Activated CD4-positive, alpha-beta T cell treated with anti-CD3 and anti-CD28 coated beads for 24 hours (primary cell): ENCODE results near the gene PPARA.
"Not testable (repeated sequence)": the region's sequence is repeated elsewhere in the genome, so short reads cannot be mapped to it uniquely, and the experiment has no call there.

Source experiments
- DNase-seq, 2 donors: peaks; one replicate each; pipeline ENCODE4 v3.0.0-alpha.2; 2020; ENCODE audit warnings: low read depth in 2 of 2

PPARA gene

DNA sequence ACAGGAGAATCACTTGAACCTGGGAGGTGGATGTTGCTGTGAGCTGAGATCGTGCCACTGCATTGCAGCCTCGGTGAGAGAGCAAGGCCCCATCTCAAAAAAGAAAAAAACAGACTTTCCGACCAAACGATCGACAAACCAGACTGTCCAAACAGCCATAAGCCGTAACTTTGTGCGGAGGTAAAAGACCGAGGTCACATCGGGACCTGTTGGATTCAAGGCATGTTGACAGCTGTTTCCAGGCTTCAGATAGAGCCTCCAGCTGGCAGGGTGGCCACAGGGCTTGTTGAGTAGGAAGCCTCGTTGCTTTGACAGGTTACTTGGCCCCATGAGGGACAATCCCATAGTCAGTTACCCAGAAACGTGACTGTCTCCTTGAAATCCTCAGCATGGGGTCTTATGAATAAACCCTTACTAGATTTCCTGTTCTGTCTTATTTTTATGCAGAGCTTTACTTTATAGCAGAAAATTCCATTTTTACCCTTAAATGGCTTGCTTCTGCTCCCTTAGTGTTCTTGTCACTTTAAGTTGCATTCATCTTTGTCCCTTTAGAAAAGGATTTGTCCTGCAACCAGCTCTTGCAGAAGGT, 22.3 kb downstream of the PPARA start:
- DNase-seq = no peak

DNA sequence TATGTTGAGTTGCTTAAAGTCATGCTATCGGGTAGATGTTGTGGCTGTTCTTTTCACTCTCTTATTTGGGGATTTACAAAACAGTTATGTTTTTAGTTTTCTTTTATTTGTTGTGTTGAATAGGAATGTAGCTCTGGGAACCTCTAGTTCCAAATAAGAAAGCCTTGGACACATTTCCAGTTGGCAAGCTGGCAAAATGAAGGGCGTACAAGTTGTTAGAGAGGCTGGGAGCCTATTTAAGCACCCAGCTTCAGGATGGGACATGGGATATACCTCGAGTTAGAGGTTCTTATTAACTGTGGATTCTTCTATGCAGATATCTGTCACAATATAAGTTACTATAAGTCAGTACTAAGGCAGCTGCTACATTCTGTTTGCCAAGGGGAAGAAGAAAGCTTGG, 22.8 kb downstream of the PPARA start:
- no peak for DNase-seq

DNA sequence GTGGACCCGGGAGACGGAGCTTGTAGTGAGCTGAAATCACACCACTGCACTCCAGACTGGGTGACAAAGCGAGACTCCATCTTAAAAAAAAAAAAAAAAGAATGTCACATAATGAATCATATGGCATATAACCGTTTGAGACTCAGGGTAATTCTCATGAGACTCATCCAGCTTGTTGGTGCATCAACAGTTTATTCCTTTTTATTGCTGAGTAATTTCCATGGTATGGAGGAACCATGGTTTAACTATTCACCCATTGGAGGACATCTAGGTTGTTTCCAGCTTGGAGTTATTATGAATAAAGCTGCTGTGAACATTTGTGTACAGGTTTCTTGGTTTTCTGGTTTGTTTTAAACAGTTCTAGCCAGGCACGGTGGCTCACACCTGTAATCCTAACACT, 25.3 kb downstream of the PPARA start:
- DNase-seq = no peak

DNA sequence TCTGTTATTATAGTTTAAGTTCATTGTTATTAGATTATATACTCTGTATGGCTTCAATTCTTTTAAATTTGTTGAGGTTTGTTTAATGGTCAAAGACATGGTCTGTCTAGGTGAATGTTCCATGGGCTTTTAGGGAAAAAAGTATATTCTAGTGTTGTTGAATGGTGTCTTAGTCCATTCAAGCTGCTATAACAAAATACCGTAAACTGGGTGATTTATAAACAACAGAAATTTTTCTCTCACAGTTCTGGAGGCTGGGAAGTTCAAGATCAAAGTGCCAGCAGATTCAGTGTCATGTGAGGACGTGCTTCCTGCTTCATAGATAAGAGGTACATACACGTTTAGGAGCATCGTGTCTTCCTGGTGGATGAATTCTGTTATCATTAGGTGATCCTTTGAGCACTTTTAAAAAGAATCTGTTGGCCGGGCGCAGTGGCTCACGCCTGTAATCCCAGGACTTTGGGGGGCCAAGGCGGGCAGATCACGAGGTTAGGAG, 26.2 kb downstream of the PPARA start:
- no peak for DNase-seq

DNA sequence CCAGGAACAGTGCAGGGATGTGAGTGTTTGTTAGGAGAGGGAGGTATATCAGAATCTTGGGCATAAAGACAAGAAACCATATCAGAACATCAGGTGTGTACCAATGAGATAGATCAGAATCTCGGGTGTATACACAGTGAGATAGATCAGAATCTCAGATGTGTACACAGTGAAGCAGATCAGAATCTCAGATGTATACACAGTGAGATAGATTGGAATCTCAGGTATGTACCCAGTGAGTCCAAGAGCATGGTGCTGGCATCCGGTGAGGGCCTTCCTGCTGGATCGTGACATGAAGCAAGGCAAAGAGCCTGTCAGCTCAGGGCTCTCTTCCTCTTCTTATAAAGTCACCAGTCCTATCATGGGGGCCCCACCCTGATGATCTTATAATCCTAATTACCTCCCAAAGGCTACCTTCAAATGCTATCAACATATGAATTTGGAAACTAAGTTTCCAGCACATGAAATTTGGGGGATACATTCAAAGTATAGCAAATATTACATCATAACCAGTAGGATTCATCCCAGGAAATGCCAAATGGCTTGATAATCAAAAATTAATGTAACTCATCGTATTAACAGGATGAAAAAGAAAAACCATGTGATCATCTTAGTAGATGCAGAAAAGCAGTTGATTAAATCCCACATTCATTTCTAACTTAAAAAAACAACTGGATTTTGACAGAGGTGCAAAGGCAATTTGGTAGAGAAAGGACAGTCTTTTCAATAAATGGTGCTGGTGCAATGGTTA, 28.6 kb downstream of the PPARA start:
- DNase-seq = no peak

DNA sequence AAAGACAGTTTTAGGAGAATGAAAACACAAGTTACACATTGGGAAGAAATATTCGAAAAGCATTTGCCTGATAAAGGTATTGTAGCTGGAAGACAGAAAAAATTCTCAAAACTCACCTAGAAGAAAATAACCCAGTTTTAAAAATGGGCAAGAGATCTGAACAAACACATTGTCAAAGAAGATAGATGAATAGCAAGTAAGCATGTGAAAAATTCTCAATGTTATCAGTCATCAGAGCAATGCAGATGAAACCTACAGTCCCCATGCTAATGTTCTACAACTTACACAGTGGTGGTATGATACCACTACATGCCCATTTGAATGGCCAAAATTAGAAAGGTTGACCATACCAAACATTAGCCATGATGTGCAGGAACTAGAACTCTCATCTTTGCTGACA, 29.4 kb downstream of the PPARA start:
- DNase-seq = no peak

DNA sequence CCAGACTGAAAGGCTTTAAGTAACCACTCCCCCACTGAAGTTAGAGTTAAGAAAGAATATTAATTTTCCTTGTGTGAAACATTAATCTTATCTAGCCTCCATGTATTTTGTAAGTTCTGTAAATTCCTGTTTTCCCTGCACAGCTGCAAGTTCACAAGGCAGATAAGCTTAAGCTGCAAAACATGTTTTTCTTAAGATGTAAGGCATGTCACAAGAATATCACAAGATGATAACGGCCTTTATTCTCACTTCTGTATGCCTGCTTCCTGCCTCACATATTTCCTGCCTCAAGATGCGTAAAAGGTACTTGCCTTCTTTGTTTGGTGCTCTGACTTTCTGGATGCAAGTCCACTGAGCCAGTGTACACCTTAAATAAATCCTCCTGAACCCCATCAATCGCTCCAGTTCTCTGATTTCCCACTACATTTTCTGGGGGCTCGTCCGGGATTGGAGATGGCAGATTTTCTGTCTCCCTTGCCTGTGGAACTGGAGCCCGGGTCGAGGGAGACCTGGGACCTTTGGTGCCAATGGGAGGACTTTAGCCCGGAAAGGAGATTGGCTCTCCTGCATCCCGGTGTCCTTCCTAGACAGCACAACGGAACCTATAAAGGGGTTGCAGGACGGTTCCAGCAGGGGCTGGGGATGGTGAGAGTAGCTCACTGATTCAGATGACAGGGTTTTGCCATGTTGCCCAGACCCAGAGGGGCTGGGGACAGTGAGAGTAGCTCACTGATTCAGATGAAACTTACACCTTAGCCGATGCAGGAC, 30.2 kb downstream of the PPARA start:
- DNase-seq = no peak

DNA sequence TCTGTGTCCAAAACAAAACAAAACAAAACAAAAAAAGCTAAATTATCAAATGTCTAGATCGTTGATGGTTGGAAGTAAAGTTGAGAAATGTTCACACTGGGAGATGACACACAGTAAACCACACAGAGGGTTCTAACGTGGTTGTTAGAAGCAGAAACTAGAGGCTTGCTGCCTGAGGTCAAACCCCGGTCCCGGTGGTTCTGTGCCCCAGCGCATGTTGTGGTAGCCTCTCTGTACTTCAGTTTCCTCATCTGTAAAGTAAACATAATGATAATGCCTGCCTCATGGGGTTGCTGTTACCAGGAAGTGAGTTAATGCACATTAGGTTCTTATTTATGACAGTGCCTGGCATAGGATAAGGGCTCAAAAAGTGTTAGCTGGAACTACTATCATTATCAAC, 33.4 kb downstream of the PPARA start:
- DNase-seq = no peak

DNA sequence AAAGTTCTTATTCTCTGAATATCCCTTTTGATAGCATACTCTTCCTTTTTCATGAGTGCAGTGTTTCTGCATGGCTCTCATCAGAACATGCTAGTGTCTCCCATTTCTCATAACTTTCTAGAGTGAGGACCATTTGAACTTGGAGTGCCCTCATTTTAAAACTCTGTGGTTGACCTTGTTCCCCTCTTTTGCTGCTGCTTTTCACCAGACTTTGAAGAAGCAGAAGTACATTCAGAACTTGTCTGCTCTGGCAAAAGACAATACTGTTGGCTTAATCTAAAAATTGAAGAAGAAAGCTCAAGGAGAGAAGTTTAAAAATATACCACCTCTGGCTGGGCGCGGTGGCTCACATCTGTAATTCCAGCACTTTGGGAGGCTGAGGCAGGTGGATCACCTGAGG, 35.0 kb downstream of the PPARA start:
- DNase-seq = no peak

DNA sequence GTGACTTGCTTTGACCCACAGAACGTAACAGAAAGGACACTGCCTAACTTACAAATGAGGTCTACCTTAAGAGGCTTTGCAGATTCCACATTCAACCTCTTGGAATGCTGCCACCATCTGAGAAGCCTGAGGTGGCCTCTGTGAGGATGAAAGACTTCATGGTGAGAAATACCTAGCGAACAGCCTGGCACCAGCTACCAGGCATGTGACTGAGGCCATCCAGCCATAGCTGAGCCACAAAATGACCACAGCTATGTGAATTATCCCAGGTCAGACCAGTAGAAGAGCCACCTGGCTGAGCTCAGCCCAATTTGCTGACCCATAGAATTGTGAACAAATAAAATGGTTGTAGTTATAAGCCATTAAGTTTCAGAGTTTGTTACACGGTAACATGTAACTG, 37.5 kb downstream of the PPARA start:
- DNase-seq = no peak

DNA sequence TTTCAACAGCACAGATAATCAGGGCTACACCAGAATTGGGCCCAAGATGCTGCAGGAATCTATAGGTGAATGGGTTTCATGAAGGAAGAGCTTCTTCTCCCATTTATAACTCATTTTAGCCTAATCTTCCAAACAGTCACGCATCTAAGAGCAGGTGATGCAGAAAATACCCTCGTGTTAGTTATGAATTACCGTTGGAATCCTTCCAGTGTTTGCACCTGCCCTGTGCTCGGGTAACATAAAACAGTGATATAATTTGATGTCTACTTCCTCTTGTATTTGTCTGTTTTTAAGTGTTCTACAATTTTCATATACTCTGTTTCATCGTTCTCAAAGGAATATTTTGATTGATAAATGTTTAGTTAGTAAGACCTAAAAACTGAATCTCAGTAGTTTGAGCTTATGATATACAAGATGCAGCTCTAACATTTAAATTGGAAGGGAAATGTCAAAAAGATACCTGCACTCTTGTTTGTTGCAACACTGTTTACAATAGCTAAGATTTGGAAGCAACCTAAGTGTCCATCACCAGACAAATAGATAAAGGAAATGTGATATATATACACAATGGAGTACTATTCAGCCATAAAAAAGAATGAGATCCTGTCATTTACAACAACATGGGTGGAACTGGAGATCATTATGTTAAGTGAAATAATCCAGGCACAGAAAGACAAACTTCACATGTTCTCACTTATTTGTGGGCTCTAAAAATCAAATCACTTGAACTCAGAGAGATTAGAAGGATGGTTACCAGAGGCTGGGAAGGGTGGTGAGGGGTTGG, 42.1 kb downstream of the PPARA start:
- no peak for DNase-seq

DNA sequence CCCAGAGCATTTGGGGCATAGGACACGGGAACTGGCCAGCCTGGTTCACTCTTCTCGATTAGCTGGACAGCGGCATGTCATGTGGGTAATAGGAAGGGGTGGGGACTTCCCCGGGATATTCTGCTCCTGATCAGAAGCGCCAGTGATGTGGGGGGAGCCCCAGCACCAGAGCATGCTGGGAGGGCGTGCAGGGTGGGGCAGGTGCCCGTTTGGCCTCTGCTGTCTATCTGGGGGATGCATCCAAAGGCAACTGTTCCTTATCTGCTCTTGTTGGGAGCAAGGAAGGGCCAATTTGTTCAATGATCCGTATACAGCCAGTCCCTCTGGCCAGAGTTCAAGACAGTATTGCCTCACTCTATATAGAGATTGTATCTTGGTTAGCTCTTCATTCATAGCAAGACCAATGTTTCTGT, 43.6 kb downstream of the PPARA start:
- DNase-seq = no peak

DNA sequence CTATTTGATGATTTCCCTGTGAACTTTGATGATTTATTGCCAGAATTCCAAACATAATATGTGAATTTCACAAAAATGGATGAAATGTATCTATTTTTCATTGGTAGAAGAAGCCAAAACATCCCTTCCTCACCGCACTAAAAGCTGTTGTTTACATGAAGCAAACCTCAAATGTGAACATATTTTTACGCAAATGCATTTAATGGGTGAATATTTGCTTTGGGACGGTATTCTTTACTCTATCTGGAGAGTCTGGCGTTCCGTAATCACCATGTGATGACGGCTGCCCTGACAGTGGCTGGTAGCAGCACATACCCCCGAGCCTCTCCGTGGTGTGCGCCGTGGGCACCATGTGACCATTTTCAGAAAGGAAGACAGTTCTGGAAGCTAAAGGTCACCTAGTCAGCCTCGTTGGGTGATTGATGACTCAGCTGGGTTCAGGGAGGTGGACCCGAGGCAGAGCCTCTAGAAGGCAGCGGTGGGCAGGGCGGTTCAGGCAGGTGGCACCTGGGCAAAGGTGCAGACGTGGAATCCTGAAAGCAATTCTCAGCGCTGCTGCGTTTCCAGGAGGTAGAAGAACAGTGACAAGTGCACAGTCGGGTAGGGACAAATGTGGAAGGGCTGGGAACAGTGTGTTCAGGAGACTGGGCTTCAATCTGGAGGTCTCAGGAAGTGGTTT, 45.3 kb downstream of the PPARA start:
- no peak for DNase-seq

DNA sequence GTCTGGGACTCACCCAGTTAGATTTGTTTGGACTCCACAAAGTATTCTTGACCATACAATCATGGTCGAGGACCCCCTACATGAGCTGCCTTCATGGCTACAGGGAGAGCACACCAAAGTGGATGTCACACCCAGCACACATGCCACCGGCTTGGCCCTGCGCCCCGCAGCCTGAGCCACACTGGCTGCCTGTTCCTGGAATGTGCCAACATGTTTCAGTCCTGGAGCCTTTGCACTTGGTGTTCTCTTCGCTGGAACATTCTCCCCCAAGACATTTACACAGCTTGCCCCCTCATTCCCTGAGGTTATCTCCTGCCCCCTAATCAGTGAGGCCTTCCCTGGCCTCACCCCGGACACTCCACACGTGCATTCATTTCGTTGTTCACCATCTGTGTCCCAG, 46.0 kb downstream of the PPARA start:
- DNase-seq = no peak

DNA sequence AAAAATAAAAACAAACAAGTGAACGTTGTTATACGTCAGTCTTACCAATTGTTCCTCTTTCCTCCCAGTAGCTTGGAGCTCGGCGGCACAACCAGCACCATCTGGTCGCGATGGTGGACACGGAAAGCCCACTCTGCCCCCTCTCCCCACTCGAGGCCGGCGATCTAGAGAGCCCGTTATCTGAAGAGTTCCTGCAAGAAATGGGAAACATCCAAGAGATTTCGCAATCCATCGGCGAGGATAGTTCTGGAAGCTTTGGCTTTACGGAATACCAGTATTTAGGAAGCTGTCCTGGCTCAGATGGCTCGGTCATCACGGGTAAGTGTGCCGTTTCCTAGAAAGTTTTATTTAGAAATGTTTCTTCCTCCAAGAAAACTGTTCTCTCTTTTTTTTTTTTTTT, 47.9 kb downstream of the PPARA start:
- no peak for DNase-seq

DNA sequence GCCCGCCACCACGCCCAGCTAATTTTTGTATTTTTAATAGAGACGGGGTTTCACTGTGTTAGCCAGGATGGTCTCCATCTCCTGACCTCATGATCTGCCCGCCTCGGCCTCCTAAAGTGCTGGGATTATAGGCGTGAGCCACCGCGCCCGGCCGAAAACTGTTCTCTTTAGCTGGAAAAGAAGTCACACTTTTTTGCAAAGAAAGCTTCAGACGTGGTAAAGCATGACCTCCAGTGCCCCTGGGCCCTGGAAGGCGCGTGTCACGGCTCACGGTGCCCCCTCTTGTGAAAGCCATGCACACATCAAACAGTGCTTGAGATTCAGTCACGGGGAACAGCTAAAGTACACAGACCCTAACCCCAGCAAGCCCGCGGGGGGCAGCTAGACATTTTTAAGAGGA, 48.5 kb downstream of the PPARA start:
- not testable (repeated sequence) for DNase-seq

DNA sequence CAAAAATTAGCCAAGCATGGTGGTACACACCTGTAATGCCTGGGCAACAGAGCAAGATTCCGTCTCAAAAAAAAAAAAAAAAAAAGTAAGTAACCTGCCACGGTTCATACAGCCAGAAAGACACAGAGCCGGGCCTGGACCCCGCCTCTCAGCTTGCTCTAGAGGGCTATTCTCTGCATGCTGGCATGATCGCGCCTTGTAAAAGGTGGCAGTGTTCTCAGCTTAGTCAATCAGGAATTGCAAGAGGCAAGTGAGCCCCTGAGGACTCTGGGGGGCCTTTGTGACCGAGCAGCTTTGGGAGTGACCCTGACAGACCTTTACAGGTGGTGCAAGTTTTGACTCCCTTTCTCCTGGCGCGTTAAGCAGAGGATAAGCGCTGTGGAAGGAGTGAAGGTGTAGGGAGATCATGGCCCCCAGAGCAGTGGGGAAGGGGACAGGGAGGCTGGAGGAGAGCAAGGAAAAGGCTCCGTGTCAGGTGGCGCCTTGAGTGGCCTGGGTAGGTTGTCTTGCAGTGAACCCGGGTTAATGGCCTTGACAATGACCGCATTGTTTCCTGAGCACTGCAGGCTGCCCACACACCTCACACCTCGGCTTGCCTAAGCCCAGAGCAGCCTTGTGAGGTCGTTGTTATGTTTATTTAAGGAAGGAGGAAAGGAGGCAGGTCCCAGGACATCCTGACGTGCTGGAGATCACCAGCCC, 50.9 kb downstream of the PPARA start:
- no peak for DNase-seq

DNA sequence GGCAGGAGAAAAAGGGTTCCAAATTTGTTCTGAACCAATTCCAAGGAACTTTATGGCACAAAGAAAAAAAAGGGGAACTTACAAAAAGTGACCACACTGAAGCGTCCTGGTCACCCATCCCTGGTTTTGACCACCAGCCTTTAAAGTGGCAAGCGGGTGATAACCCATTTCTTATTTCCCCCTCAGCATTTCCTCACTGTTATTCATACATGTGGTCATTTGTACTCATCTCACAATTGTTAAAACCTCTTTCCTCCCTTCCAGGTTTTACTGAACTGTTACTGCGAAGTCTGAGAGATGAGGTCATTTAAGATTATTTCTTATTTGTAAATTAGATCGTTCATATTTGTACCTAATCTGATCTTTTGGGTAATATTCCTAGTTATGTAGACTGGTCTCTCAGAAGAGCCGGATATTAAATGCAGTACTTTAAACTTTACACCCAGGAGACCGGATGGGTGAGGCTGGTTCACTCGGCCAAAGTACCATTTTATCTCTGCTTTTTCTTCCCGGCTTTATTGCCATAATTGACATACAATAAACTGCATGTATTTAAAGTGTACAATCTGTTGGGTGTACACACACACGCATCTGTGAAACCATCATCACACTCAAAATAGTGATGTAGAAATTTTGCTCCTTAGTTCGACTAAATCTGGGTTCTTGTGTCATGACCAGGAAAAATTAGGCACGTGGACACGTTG, 52.7 kb downstream of the PPARA start:
- DNase-seq = no peak

DNA sequence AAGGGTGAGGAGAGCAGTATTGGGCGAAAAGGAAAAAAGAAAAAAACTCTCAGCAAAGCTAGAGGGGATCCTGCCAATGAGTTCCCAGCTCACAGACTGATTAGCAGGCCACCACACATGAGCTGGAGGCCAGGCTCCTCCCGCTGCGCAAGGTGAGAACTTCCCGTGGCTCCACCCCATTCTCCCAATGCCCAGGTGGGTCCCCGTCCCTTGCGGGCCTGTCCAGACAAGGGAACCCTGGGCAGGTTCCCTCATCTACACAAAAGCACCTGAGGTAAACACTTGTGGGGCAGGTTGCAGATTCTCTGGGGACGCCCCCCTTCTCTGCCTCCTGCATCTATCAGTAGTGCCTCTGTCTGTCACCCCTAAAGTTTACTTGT, 53.3 kb downstream of the PPARA start:
- no peak for DNase-seq

DNA sequence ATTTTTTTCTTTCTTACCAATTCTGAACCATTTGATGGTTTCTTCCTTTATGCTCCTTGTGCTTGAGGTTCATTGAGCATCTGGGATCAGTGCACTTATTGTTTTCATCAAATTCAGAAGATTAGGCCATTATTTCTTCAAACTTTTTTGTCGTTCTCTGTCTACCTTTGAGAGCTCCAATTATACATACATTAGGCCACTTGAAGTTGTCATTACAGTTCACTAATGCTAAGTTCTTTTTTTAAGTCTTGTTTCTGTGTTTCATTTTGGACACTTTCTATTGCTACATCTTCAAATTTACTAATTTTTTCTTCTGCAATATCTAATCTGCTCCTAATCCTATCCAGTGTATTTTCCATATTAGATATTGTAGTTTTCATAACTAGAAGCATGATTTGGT, 58.9 kb downstream of the PPARA start:
- no peak for DNase-seq
